Keratinocyte (primary cell): ENCODE results near the gene PAGE4. TPM values are rescaled to one million over a fixed set of nuclear protein-coding genes. Genes with fewer than 3 reads are reported as not detected.

Experiments
- DNase-seq: peaks from one replicate; pipeline ENCODE4 v3.0.0-alpha.2; 2011; ENCODE audit warnings: low read depth, missing footprints, low spot score
- FAIRE-seq: peaks from 2 replicates; lab custom pipeline; 2011; peaks lifted over from hg19 to GRCh38; lab: Jason Lieb, UNC
- H2AFZ ChIP-seq: 2 replicates; pipeline ENCODE4 v1.6.0; 2012; ENCODE audit warnings: low read length, control low read depth, inconsistent platforms; ENCODE audit not compliant: control insufficient read depth
- H3K27ac ChIP-seq: 2 replicates; pipeline ENCODE4 v1.5.1; 2011; ENCODE audit warnings: low read length; ENCODE audit not compliant: control insufficient read depth, insufficient read depth
- H3K27me3 ChIP-seq: 3 replicates; pipeline ENCODE4 v1.6.0; 2011; ENCODE audit warnings: low read length; ENCODE audit not compliant: control insufficient read depth, insufficient read depth; ENCODE audit errors: extremely low read depth
- H3K36me3 ChIP-seq, 2 experiments: 2 replicates in 1 of 2; 3 replicates in 1 of 2; pipeline ENCODE4 v1.5.1; 2011; ENCODE audit warnings: low read length in 2 of 2, mild to moderate bottlenecking in 1 of 2; ENCODE audit not compliant: control insufficient read depth in 2 of 2, insufficient read depth in 2 of 2; ENCODE audit errors: extremely low read depth in 1 of 2
- H3K4me1 ChIP-seq: 3 replicates; pipeline ENCODE4 v1.5.1; 2011; ENCODE audit warnings: low read length; ENCODE audit not compliant: control insufficient read depth, insufficient read depth; ENCODE audit errors: extremely low read depth
- H3K4me2 ChIP-seq: 3 replicates; pipeline ENCODE4 v1.6.0; 2011; ENCODE audit warnings: low read depth, low read length; ENCODE audit not compliant: control insufficient read depth, insufficient read depth; ENCODE audit errors: extremely low read depth
- H3K4me3 ChIP-seq, 3 experiments: fragments of 200-600 bp in 1 of 3; sonication (generic) in 1 of 3; 2 replicates in 2 of 3; 3 replicates in 1 of 3; pipeline ENCODE4 v1.5.1; 2011 to 2016; ENCODE audit warnings: low read length in 3 of 3, mild to moderate bottlenecking in 3 of 3, control low read depth in 2 of 3, inconsistent platforms in 1 of 3, low read depth in 1 of 3, mixed read lengths in 1 of 3, mixed run types in 1 of 3, moderate library complexity in 1 of 3; ENCODE audit not compliant: control insufficient read depth in 2 of 3, insufficient read depth in 2 of 3; ENCODE audit errors: extremely low read depth in 1 of 3
- H3K79me2 ChIP-seq: 2 replicates; pipeline ENCODE4 v1.6.0; 2012; ENCODE audit warnings: low read length; ENCODE audit not compliant: control insufficient read depth, insufficient read depth
- H3K9ac ChIP-seq: 3 replicates; pipeline ENCODE4 v1.6.0; 2011; ENCODE audit warnings: low read length; ENCODE audit not compliant: control insufficient read depth, insufficient read depth; ENCODE audit errors: extremely low read depth
- H3K9me1 ChIP-seq: 3 replicates; pipeline ENCODE4 v1.6.0; 2011; ENCODE audit warnings: low read length; ENCODE audit not compliant: control insufficient read depth, insufficient read depth; ENCODE audit errors: extremely low read depth
- H3K9me3 ChIP-seq: 2 replicates; pipeline ENCODE4 v1.5.1; 2012; ENCODE audit warnings: low read depth, low read length; ENCODE audit not compliant: control insufficient read depth
- H4K20me1 ChIP-seq: 3 replicates; pipeline ENCODE4 v1.6.0; 2011; ENCODE audit warnings: low read length; ENCODE audit not compliant: control insufficient read depth, insufficient read depth; ENCODE audit errors: extremely low read depth
- EZH2 ChIP-seq: IDR thresholded peaks from one replicate; pipeline ENCODE4 v1.6.1; 2012; ENCODE audit warnings: inconsistent platforms, mild to moderate bottlenecking, low read length, moderate library complexity
- dilution Hi-C: fragments of 300-500 bp; cut with MboI; formaldehyde crosslinking; loops from one replicate; pipeline ENCODE4 v1.7.0; 2020; ENCODE audit warnings: low sequenced_read_pairs; ENCODE audit not compliant: extremely low pct_ligation_motif_present
- polyA plus RNA-seq, 5 experiments: library from polyadenylated mRNA; depleted of rRNA in 3 of 5; stranded (reverse) in 3 of 5; stranded (forward) in 1 of 5; unstranded in 1 of 5; fragments of >200 nt; gene quantifications; 1 replicate in 1 of 5; 2 replicates in 3 of 5; 3 replicates in 1 of 5; pipeline versions ENCODE4 v1.2.1 to v1.2.3, GENCODE V29; 2011 to 2012; ENCODE audit warnings: missing spikeins in 2 of 5, low read depth in 1 of 5, low replicate concordance in 1 of 5
- TF ChIP-seq, protein P1 (sequence below), 3 experiments: IDR thresholded peaks in 1 of 3; conservative IDR thresholded peaks in 1 of 3; optimal IDR thresholded peaks in 1 of 3; 2 replicates in 2 of 3; 3 replicates in 1 of 3; pipeline versions ENCODE3 to v1.5.1; 2011; ENCODE audit warnings: low read length in 3 of 3, mild to moderate bottlenecking in 3 of 3, moderate library complexity in 2 of 3, control low read depth in 1 of 3, inconsistent platforms in 1 of 3; ENCODE audit not compliant: insufficient read depth in 2 of 3; ENCODE audit errors: extremely low read depth in 1 of 3

PAGE4 gene
- polyA plus RNA-seq, 1 donor (not counting 4 experiments of a cell fraction or from before 2014, with no cell fraction given), result not detected

GRCh38 chrX:49838374-49838773, 9.3 kb downstream of the PAGE4 start:
- TF ChIP-seq, protein P1, sequence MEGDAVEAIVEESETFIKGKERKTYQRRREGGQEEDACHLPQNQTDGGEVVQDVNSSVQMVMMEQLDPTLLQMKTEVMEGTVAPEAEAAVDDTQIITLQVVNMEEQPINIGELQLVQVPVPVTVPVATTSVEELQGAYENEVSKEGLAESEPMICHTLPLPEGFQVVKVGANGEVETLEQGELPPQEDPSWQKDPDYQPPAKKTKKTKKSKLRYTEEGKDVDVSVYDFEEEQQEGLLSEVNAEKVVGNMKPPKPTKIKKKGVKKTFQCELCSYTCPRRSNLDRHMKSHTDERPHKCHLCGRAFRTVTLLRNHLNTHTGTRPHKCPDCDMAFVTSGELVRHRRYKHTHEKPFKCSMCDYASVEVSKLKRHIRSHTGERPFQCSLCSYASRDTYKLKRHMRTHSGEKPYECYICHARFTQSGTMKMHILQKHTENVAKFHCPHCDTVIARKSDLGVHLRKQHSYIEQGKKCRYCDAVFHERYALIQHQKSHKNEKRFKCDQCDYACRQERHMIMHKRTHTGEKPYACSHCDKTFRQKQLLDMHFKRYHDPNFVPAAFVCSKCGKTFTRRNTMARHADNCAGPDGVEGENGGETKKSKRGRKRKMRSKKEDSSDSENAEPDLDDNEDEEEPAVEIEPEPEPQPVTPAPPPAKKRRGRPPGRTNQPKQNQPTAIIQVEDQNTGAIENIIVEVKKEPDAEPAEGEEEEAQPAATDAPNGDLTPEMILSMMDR (optimal IDR thresholded peaks at IDR 0.05 in 1 of 3, IDR thresholded peaks at IDR 0.05 in 1 of 3, conservative IDR thresholded peaks at IDR 0.05 in 1 of 3; ENCODE audit: extremely low read depth in 1 of 3, insufficient read depth in 2 of 3, low read length in 3 of 3), result peak; percentile 50 to 87 (median 57)
- no peak for TF ChIP-seq EZH2
- H3K4me3 ChIP-seq, result no peak overlapping the region
- FAIRE-seq (no peak), DNase-seq (no peak)
- H3K4me2 ChIP-seq, result no peak overlapping the region
- no peaks in the 10 kb centered on the region for H3K9me3 ChIP-seq
- no peak overlapping the region for H3K9ac ChIP-seq
- H3K36me3 ChIP-seq, result no peaks in the 10 kb centered on the region
- no peak overlapping the region for H2AFZ ChIP-seq
- no peaks in the 10 kb centered on the region for H3K79me2 ChIP-seq
- no peaks in the 10 kb centered on the region for H3K4me1 ChIP-seq
- no peaks in the 10 kb centered on the region for H3K27me3 ChIP-seq
- H4K20me1 ChIP-seq, result no peaks in the 10 kb centered on the region
- H3K9me1 ChIP-seq, result no peaks in the 10 kb centered on the region
- no peak overlapping the region for H3K27ac ChIP-seq
- dilution Hi-C loops, result no loop called here

DNA sequence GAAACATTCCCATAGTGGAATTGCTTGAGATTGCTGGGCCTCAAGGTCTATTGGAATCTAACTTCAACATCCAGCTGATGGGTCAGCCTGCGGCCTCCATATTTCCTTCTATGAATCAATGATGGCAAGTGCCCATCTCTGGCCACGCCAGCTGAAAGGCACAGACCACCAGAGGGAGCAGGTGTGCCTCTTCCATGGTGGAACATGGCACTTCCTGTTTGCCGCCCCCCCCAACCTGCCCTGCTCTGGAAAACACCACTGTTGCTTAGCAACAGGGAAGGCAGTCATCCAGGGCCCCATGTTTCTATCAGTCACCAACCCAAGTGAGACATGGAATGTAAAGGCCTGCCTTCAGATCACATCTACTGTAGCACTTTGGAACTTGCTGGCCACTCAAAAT, 11.6 kb downstream of the PAGE4 start:
- Histone ChIP-seq H3K79me2 (no peaks in the 10 kb centered on the region), H3K27me3 (no peaks in the 10 kb centered on the region), H3K27ac (no peak overlapping the region), H3K4me2 (no peak overlapping the region), H3K9me1 (no peaks in the 10 kb centered on the region), H4K20me1 (no peaks in the 10 kb centered on the region), H3K4me3 (no peak overlapping the region), H3K36me3 (no peaks in the 10 kb centered on the region), H3K4me1 (no peaks in the 10 kb centered on the region), H3K9me3 (no peaks in the 10 kb centered on the region), H2AFZ (no peak overlapping the region), H3K9ac (no peak overlapping the region)
- dilution Hi-C loops, result no loop called here
- FAIRE-seq (no peak), DNase-seq (no peak)
- TF ChIP-seq, protein P1 (optimal IDR thresholded peaks at IDR 0.05 in 1 of 3, IDR thresholded peaks at IDR 0.05 in 1 of 3, conservative IDR thresholded peaks at IDR 0.05 in 1 of 3; ENCODE audit: extremely low read depth in 1 of 3, insufficient read depth in 2 of 3, low read length in 3 of 3), result peak; percentile 30 to 60 (median 31)
- TF ChIP-seq EZH2, result no peak
